Heart left ventricle (tissue), 16 donors: ENCODE results near the gene NMRK2. TPM values are rescaled to one million over a fixed set of nuclear protein-coding genes. Genes with fewer than 3 reads are reported as not detected.

ENCODE experiments used
- ATAC-seq, 4 donors: fragments of 200-7000 bp; cut with Tn5 transposase; one replicate each; pipeline ENCODE4 v1.9.1; 2020 to 2022; ENCODE audit warnings: moderate library complexity in 4 of 4, mild to moderate bottlenecking in 3 of 4, moderate number of reproducible peaks in 1 of 4
- DNase-seq, 5 donors: peaks; one replicate each; pipeline ENCODE4 v3.0.0-alpha.2; 2020
- H3K27ac ChIP-seq, 12 donors: fragments of 200-600 bp; sonication (generic) in 4 of 12; one replicate each; pipeline versions ENCODE4 v1.5.0 to v1.8.0; 2016 to 2022; ENCODE audit warnings: mild to moderate bottlenecking in 2 of 12
- H3K27me3 ChIP-seq, 9 donors: fragments of 200-600 bp; sonication (generic) in 2 of 9; one replicate each; pipeline versions ENCODE4 v1.5.1 to v1.8.0; 2016 to 2022; ENCODE audit warnings: mild to moderate bottlenecking in 3 of 9
- H3K36me3 ChIP-seq, 9 donors: fragments of 200-600 bp; sonication (generic) in 2 of 9; one replicate each; pipeline versions ENCODE4 v1.5.0 to v1.8.0; 2018 to 2022; ENCODE audit warnings: mild to moderate bottlenecking in 2 of 9
- H3K4me1 ChIP-seq, 12 donors: fragments of 200-600 bp; sonication (generic) in 4 of 12; one replicate each; pipeline versions ENCODE4 v1.5.0 to v1.8.0; 2016 to 2022; ENCODE audit warnings: mild to moderate bottlenecking in 3 of 12
- H3K4me3 ChIP-seq, 12 donors: fragments of 200-600 bp; sonication (generic) in 4 of 12; one replicate each; pipeline versions ENCODE4 v1.5.0 to v1.8.0; 2017 to 2022; ENCODE audit warnings: mild to moderate bottlenecking in 9 of 12, moderate library complexity in 4 of 12
- H3K9me3 ChIP-seq, 12 donors: fragments of 200-600 bp; sonication (generic) in 4 of 12; one replicate each; pipeline versions ENCODE4 v1.5.0 to v1.8.0; 2016 to 2022; ENCODE audit warnings: mild to moderate bottlenecking in 1 of 12
- CTCF ChIP-seq, 12 donors: fragments of 200-600 bp; sonication (generic) in 4 of 12; IDR thresholded peaks; one replicate each; pipeline versions ENCODE4 v1.5.0 to v1.8.0; 2018 to 2022; ENCODE audit warnings: antibody characterized with exemption in 12 of 12, mild to moderate bottlenecking in 5 of 12
- POLR2A ChIP-seq, 2 donors: fragments of 450-650 bp; IDR thresholded peaks; one replicate each; pipeline ENCODE4 v1.6.1; 2017; ENCODE audit warnings: antibody characterized with exemption in 2 of 2, mild to moderate bottlenecking in 2 of 2, moderate library complexity in 2 of 2
- WGBS, 4 donors: extraction: QIAGEN DNeasy Blood & Tissue Kit in 2 of 4; methylation state at CpG; one replicate each; pipeline versions ENCODE4 v1.1.5 to v1.1.7; 2013 to 2018; 5-methylcytosine and 5-hydroxymethylcytosine counted together
- intact Hi-C, 10 donors: fragments of 100-400 bp; cut with DNase I; formaldehyde crosslinking; loops; one replicate each; pipeline versions ENCODE4 v1.11.1 to v1.14.2; 2022
- microRNA counts, 2 donors: library from miRNA; unstranded; fragments of <30 nt; microRNA quantifications; one replicate each; lab custom pipeline; 2016
- microRNA-seq, 4 donors: library from miRNA; unstranded; fragments of <30 nt; microRNA quantifications; one replicate each; pipeline versions ENCODE4 to v1.2.0, GENCODE V29; 2017 to 2020
- polyA plus RNA-seq, 2 donors: library from polyadenylated mRNA; stranded (reverse); fragments of 200-250 nt; gene quantifications; one replicate each; pipeline ENCODE4 v1.2.3, GENCODE V29; 2013
- total RNA-seq, 9 donors: library from RNA; depleted of rRNA in 2 of 9; stranded (reverse); fragments of >200 nt in 2 of 9; fragmentation: NEBNext Ultra II Directional in 3 of 9; extraction: Animal tissue kit (Norgen Biotek cat#: 25700) in 3 of 9; gene quantifications; one replicate each; pipeline versions ENCODE4 v1.1.0 to v1.2.4, GENCODE V29; 2016 to 2023
- donor health status: ischemic (EF 13 %, LVEDD 7.1; RV severe dilation, severe dysfunction).
- donor health status: healthy with polysubstance abuse.
- donor health status: DM: no; HTN: yes; CAD: no.
- donor health status: DM: no; HTN: no; CAD: no.
- donor health status: ischemic (EF 25% LVEDD 6.9; RV normal size, moderate dysfunction).
- donor health status: ischemic (EF 25% LVEDD 5.7; RV mildly dilated, moderate dysfunction).
- donor health status: healthy.
- donor health status: DM: yes; HTN: yes; CAD: no.
- donor health status: ischemic (EF 35%, LVEDD 5.7; RV mildly dilated, moderate dysfunction).
- donor health status: nonischemic (EF 11% LVEDD 7.7; RV severe dilation, severe dysfunction).
- donor health status: DM: yes; HTN: yes; CAD: no.
- donor health status: PGD.
- donor health status: ischemic (EF 29% LVEDD 5.4; RV normal size, mild dysfunction).
- donor health status: nonischemic (EF 23%, LVEDD 6.1; RV moderate dilation, normal function).

The NMRK2 gene
- total and polyA plus RNA-seq, 11 donors: 347 to 2,001 (median 612) TPM

GRCh38 chr19:3990815-3991117, 57.9 kb downstream of the NMRK2 start:
- TF ChIP-seq CTCF (IDR thresholded peaks at IDR 0.05): no peak
- TF ChIP-seq POLR2A (IDR thresholded peaks at IDR 0.05): no peak
- H3K9me3 ChIP-seq: no peaks in the 10 kb centered on the region
- intact Hi-C loops: loop anchor here in 2 of 10 donors (2.0 to 10.0 kb wide), 2 partner anchors 144 to 192 kb away; partner anchors contain the start of genes ANKRD24 (in 1 of the 2) and SIRT6 (in 1 of the 2)
- no peaks in the 10 kb centered on the region for H3K27me3 ChIP-seq
- ATAC-seq (no peak), DNase-seq (no peak)
- no peak overlapping the region for H3K4me3 ChIP-seq
- 66 to 79% (median 75%) methylated on average over 3 of the region's 3 CpGs for WGBS, 4 donors
- H3K27ac ChIP-seq: no peak overlapping the region
- H3K36me3 ChIP-seq: no peaks in the 10 kb centered on the region
- H3K4me1 ChIP-seq: peaks cover 8 to 25% (median 21%) of the 10 kb centered on the region in 12 donors

MicroRNAs encoded within 50 kb of the gene (microRNA counts, 767-probe panel; counts per million panel counts)
- 0 to 309 counts per million in 2 donors for microRNA hsa-miR-637 (lab: Ali Mortazavi, UCI)

Small RNA genes lying within 50 kb of the gene (microRNA-seq; reads per million reads assigned to microRNA genes)
- 0 to 0.77 (median 0) reads per million in 4 donors for gene MIR637

Other genes with a start within 250 kb of the NMRK2 start
- 10 to 100 TPM; 27.8 to 56.6 (median 38.2) TPM for gene PIP5K1C, start 232.6 kb upstream of the NMRK2 start, total RNA-seq
- 10 to 100 TPM; 23.9 to 31.0 TPM for gene PIP5K1C, start 232.6 kb upstream of the NMRK2 start, polyA plus RNA-seq
- under 1 TPM in 2 of 9 donors, not detected in 7; 0.41 to 0.48 TPM for gene TJP3, start 224.7 kb upstream of the NMRK2 start, total RNA-seq
- gene TJP3, start 224.7 kb upstream of the NMRK2 start, polyA plus RNA-seq: under 1 TPM in 1 of 2 donors, not detected in 1; 0.06 TPM
- gene APBA3, start 171.4 kb upstream of the NMRK2 start, total RNA-seq: 10 to 100 TPM in 6 of 9 donors, 1 to 10 TPM in 3; 8.8 to 28.7 (median 13.8) TPM
- 10 to 100 TPM; 11.6 to 22.1 TPM for gene APBA3, start 171.4 kb upstream of the NMRK2 start, polyA plus RNA-seq
- gene MRPL54, start 170.4 kb upstream of the NMRK2 start, total RNA-seq: 10 to 100 TPM; 58.9 to 96.9 (median 69.1) TPM
- gene MRPL54, start 170.4 kb upstream of the NMRK2 start, polyA plus RNA-seq: 100 to 1,000 TPM in 1 of 2 donors, 10 to 100 TPM in 1; 76.8 to 153 TPM
- not detected for gene RAX2, start 160.8 kb upstream of the NMRK2 start, total RNA-seq
- gene RAX2, start 160.8 kb upstream of the NMRK2 start, polyA plus RNA-seq: not detected
- gene MATK, start 146.7 kb upstream of the NMRK2 start, total RNA-seq: 1 to 10 TPM in 4 of 9 donors, under 1 TPM in 5; 0.20 to 8.9 (median 0.70) TPM
- under 1 TPM; 0.57 to 1.00 TPM for gene MATK, start 146.7 kb upstream of the NMRK2 start, polyA plus RNA-seq
- gene ZFR2, start 64.0 kb upstream of the NMRK2 start, total RNA-seq: under 1 TPM in 1 of 9 donors, not detected in 8; 0.16 TPM
- gene ZFR2, start 64.0 kb upstream of the NMRK2 start, polyA plus RNA-seq: under 1 TPM in 1 of 2 donors, not detected in 1; 0.08 TPM
- gene ATCAY, start 52.4 kb upstream of the NMRK2 start, total RNA-seq: not detected
- not detected for gene ATCAY, start 52.4 kb upstream of the NMRK2 start, polyA plus RNA-seq
- gene DAPK3, start 38.0 kb downstream of the NMRK2 start, total RNA-seq: 100 to 1,000 TPM in 4 of 9 donors, 10 to 100 TPM in 5; 70.6 to 200 (median 97.4) TPM
- 100 to 1,000 TPM; 160 to 252 TPM for gene DAPK3, start 38.0 kb downstream of the NMRK2 start, polyA plus RNA-seq
- gene EEF2, start 52.4 kb downstream of the NMRK2 start, total RNA-seq: 1,000 to 10,000 TPM; 1,373 to 2,686 (median 2,215) TPM
- gene EEF2, start 52.4 kb downstream of the NMRK2 start, polyA plus RNA-seq: 1,000 to 10,000 TPM in 1 of 2 donors, 100 to 1,000 TPM in 1; 846 to 1,944 TPM
- 10 to 100 TPM; 12.5 to 19.1 (median 15.3) TPM for gene PIAS4, start 74.7 kb downstream of the NMRK2 start, total RNA-seq
- gene PIAS4, start 74.7 kb downstream of the NMRK2 start, polyA plus RNA-seq: 10 to 100 TPM; 12.3 to 15.4 TPM
- 10 to 100 TPM; 22.8 to 65.0 (median 29.3) TPM for gene ZBTB7A, start 133.8 kb downstream of the NMRK2 start, total RNA-seq
- 10 to 100 TPM; 14.6 to 14.7 TPM for gene ZBTB7A, start 133.8 kb downstream of the NMRK2 start, polyA plus RNA-seq
- 100 to 1,000 TPM in 7 of 9 donors, 10 to 100 TPM in 2; 95.3 to 154 (median 108) TPM for gene MAP2K2, start 191.1 kb downstream of the NMRK2 start, total RNA-seq
- gene MAP2K2, start 191.1 kb downstream of the NMRK2 start, polyA plus RNA-seq: 100 to 1,000 TPM; 131 to 204 TPM
- gene CREB3L3, start 220.6 kb downstream of the NMRK2 start, total RNA-seq: not detected
- not detected for gene CREB3L3, start 220.6 kb downstream of the NMRK2 start, polyA plus RNA-seq
- gene SIRT6, start 249.5 kb downstream of the NMRK2 start, total RNA-seq: 10 to 100 TPM; 10.2 to 16.7 (median 12.7) TPM
- gene SIRT6, start 249.5 kb downstream of the NMRK2 start, polyA plus RNA-seq: 10 to 100 TPM; 15.6 to 29.0 TPM
- gene ANKRD24, start 249.6 kb downstream of the NMRK2 start, total RNA-seq: 1 to 10 TPM in 2 of 9 donors, under 1 TPM in 4, not detected in 3; 0.23 to 1.4 (median 0.51) TPM
- under 1 TPM; 0.12 to 0.30 TPM for gene ANKRD24, start 249.6 kb downstream of the NMRK2 start, polyA plus RNA-seq